DND-41 (cell line): Measurements from ENCODE around the gene CDC25C.

Source experiments
- ATAC-seq: fragments of 200-7000 bp; cut with Tn5 transposase; 3 replicates; pipeline ENCODE4 v1.9.1; 2021; ENCODE audit warnings: low read depth; ENCODE audit not compliant: insufficient read depth
- DNase-seq: peaks from one replicate; pipeline ENCODE4 v3.0.0-alpha.2; 2020
- H2AFZ ChIP-seq: 2 replicates; pipeline ENCODE4 v1.6.0; 2012; ENCODE audit warnings: low read depth, low read length
- H3K27ac ChIP-seq: 2 replicates; pipeline ENCODE4 v1.5.1; 2012; ENCODE audit warnings: low read length, inconsistent platforms
- H3K27me3 ChIP-seq: fragments of 200-600 bp; sonication (generic); 2 replicates; pipeline ENCODE4 v1.6.0; 2012; ENCODE audit warnings: low read length, mild to moderate bottlenecking, inconsistent platforms; ENCODE audit not compliant: insufficient read depth, poor library complexity
- H3K36me3 ChIP-seq: 2 replicates; pipeline ENCODE4 v1.5.1; 2012; ENCODE audit warnings: low read length, inconsistent platforms; ENCODE audit not compliant: insufficient read depth
- H3K4me1 ChIP-seq: 2 replicates; pipeline ENCODE4 v1.5.1; 2012; ENCODE audit warnings: mild to moderate bottlenecking, low read length; ENCODE audit not compliant: insufficient read depth
- H3K4me2 ChIP-seq: 2 replicates; pipeline ENCODE4 v1.6.0; 2012; ENCODE audit warnings: mild to moderate bottlenecking, moderate library complexity, low read length, inconsistent platforms; ENCODE audit not compliant: insufficient read depth
- H3K4me3 ChIP-seq, 2 experiments: fragments of 200-600 bp in 1 of 2; shearing (Covaris generic) in 1 of 2; 2 replicates each; pipeline ENCODE4 v1.5.1; 2012 to 2016; ENCODE audit warnings: inconsistent platforms in 2 of 2, low read length in 2 of 2, mild to moderate bottlenecking in 2 of 2, low read depth in 1 of 2, moderate library complexity in 1 of 2
- H3K79me2 ChIP-seq: 2 replicates; pipeline ENCODE4 v1.6.0; 2012; ENCODE audit warnings: low read length, inconsistent platforms; ENCODE audit not compliant: insufficient read depth
- H3K9ac ChIP-seq: 2 replicates; pipeline ENCODE4 v1.6.0; 2012; ENCODE audit warnings: low read depth, mild to moderate bottlenecking, inconsistent platforms, low read length, moderate library complexity
- H3K9me3 ChIP-seq: 2 replicates; pipeline ENCODE4 v1.5.1; 2012; ENCODE audit warnings: low read length, moderate library complexity, mild to moderate bottlenecking, inconsistent platforms; ENCODE audit not compliant: insufficient read depth, severe bottlenecking
- H4K20me1 ChIP-seq: 2 replicates; pipeline ENCODE4 v1.6.0; 2012; ENCODE audit warnings: low read length; ENCODE audit not compliant: insufficient read depth
- EZH2 ChIP-seq: IDR thresholded peaks from 3 replicates; pipeline ENCODE4 v1.6.1; 2012; ENCODE audit warnings: borderline replicate concordance, low read depth, mild to moderate bottlenecking, moderate library complexity, low read length, inconsistent platforms; ENCODE audit not compliant: severe bottlenecking
- TF ChIP-seq, protein P1 (sequence below): IDR thresholded peaks from 2 replicates; pipeline ENCODE4 v1.5.1; 2012; ENCODE audit warnings: borderline replicate concordance, low read length, moderate library complexity, mild to moderate bottlenecking; ENCODE audit not compliant: poor library complexity, severe bottlenecking; ENCODE audit errors: extremely low read depth

CDC25C gene

DNA sequence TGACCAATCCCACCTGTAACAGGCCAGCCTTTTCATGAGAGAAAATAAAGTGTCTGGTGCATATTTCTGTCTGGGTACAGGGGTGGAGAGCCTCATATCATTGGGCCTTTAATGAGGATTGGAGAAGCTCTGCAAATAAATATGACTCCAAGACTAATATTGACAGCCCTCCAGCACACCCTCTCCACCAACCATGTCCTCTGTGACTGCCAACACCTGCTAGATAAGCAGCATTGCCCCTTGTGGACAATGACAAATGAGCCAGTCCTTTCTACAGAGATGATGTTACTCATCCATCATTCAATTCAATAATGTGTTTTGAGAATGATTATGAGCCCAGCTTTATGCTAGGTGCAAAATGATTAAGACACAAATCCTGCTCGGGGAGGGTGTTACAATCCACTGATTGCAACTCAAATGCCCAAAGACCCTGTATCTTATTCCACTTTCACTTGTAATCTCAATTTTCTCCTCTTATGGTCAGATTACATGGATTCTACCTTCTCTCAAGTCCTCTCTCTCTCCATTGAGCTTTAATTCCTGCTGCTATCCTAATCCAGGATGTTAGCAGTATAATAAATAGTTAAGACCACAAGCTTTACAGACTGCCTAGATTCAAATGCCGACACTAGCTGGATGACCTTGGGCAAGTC is 55.1 kb downstream of the CDC25C start:
- Histone ChIP-seq H3K9me3 (no peaks in the 10 kb centered on the region), H4K20me1 (no peaks in the 10 kb centered on the region), H3K27ac (no peak overlapping the region), H3K27me3 (peaks cover 28% of the 10 kb centered on the region), H3K79me2 (no peaks in the 10 kb centered on the region), H3K4me2 (no peak overlapping the region), H3K36me3 (no peaks in the 10 kb centered on the region), H3K9ac (no peak overlapping the region), H3K4me1 (peaks cover 13% of the 10 kb centered on the region), H2AFZ (no peak overlapping the region), H3K4me3 (no peak overlapping the region)
- DNase-seq (no peak), ATAC-seq (no peak)
- TF ChIP-seq EZH2 = no peak
- TF ChIP-seq, protein P1, sequence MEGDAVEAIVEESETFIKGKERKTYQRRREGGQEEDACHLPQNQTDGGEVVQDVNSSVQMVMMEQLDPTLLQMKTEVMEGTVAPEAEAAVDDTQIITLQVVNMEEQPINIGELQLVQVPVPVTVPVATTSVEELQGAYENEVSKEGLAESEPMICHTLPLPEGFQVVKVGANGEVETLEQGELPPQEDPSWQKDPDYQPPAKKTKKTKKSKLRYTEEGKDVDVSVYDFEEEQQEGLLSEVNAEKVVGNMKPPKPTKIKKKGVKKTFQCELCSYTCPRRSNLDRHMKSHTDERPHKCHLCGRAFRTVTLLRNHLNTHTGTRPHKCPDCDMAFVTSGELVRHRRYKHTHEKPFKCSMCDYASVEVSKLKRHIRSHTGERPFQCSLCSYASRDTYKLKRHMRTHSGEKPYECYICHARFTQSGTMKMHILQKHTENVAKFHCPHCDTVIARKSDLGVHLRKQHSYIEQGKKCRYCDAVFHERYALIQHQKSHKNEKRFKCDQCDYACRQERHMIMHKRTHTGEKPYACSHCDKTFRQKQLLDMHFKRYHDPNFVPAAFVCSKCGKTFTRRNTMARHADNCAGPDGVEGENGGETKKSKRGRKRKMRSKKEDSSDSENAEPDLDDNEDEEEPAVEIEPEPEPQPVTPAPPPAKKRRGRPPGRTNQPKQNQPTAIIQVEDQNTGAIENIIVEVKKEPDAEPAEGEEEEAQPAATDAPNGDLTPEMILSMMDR = no peak

DNA sequence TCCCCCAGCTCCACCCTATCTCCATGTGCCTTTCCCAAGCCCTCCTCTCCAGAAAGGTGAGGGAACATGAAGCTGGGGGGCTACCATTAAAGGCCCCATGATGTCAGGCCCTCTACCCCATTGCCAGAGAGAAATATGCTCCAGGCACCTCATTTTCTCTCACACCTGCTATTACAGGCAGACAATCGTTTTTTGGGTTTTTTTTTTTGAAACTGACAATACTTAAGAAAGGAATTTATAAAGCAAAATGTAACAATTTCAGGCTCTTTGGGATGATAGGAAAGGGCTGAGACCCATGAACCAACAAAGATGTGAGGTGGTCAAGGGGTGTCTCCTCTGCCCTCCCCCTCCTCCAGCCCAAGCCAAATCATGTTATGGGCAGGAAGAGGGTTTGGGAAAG is 55.7 kb downstream of the CDC25C start:
- no peaks in the 10 kb centered on the region for H4K20me1 ChIP-seq
- DNase-seq (no peak), ATAC-seq (no peak)
- no peak overlapping the region for H3K9ac ChIP-seq
- H3K4me2 ChIP-seq = no peak overlapping the region
- no peaks in the 10 kb centered on the region for H3K9me3 ChIP-seq
- H3K79me2 ChIP-seq = no peaks in the 10 kb centered on the region
- peaks cover 13% of the 10 kb centered on the region for H3K4me1 ChIP-seq
- no peaks in the 10 kb centered on the region for H3K36me3 ChIP-seq
- no peak overlapping the region for H3K27ac ChIP-seq
- TF ChIP-seq, protein P1 = no peak
- TF ChIP-seq EZH2 = no peak
- no peak overlapping the region for H3K4me3 ChIP-seq
- no peak overlapping the region for H2AFZ ChIP-seq
- H3K27me3 ChIP-seq = peaks cover 28% of the 10 kb centered on the region

DNA sequence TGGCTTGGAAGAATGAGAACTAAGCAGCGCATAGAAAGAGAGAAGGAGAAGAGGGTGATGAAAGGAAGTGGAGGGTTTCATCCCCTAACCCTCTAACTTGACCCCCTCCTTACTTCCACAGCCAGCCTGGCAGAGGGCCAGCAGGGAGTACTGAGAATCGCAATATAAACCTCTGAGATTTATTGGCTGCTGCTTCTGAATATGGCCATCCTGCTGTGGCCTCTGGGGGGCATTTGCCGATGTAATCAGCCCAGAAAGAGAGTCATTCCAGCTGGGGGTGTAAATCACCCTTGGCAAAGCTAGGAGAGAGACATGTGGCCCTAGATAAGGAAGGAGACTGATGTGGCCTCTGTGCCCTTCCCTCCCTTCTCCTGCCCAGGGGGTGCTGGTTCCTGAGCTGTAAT is 56.2 kb downstream of the CDC25C start:
- Histone ChIP-seq H3K9ac (no peak overlapping the region), H3K36me3 (no peaks in the 10 kb centered on the region), H3K27me3 (peaks cover 28% of the 10 kb centered on the region), H3K9me3 (no peaks in the 10 kb centered on the region), H3K4me2 (no peak overlapping the region), H3K27ac (no peak overlapping the region), H2AFZ (no peak overlapping the region), H4K20me1 (no peaks in the 10 kb centered on the region), H3K79me2 (no peaks in the 10 kb centered on the region), H3K4me1 (peaks cover 13% of the 10 kb centered on the region), H3K4me3 (no peak overlapping the region)
- no peak for DNase-seq
- TF ChIP-seq, protein P1 = no peak
- no peak for TF ChIP-seq EZH2
- no peak for ATAC-seq
